Liver (tissue), 3 donors: ENCODE data around the gene YDJC.

Source experiments
- ATF3 ChIP-seq: IDR thresholded peaks from 2 replicates; pipeline ENCODE4 v1.6.1; 2016; ENCODE audit warnings: antibody characterized with exemption
- CTCF ChIP-seq: fragments of 150-350 bp; IDR thresholded peaks from 2 replicates; pipeline ENCODE4 v1.5.1; 2017; ENCODE audit warnings: improper control_type of control experiment, low read depth, low read length; ENCODE audit not compliant: missing input control
- FOXA1 ChIP-seq: IDR thresholded peaks from 2 replicates; pipeline ENCODE4 v1.6.1; 2016; ENCODE audit warnings: antibody characterized with exemption
- FOXA2 ChIP-seq: IDR thresholded peaks from 2 replicates; pipeline ENCODE4 v1.6.1; 2016; ENCODE audit warnings: antibody characterized with exemption
- HNF4A ChIP-seq, 2 donors: conservative IDR thresholded peaks; 2 replicates each; pipeline ENCODE4 v1.6.1; 2016; ENCODE audit warnings: antibody characterized with exemption in 2 of 2, mild to moderate bottlenecking in 2 of 2
- MAX ChIP-seq: IDR thresholded peaks from 2 replicates; pipeline ENCODE4 v1.6.1; 2016; ENCODE audit warnings: antibody characterized with exemption
- RAD21 ChIP-seq, 2 donors: IDR thresholded peaks; 2 replicates each; pipeline ENCODE4 v1.6.1; 2016; ENCODE audit warnings: antibody characterized with exemption in 2 of 2, mild to moderate bottlenecking in 2 of 2
- RXRA ChIP-seq, 2 donors: IDR thresholded peaks; 2 replicates each; pipeline ENCODE4 v1.6.1; 2017 to 2018; ENCODE audit warnings: antibody characterized with exemption in 2 of 2, mild to moderate bottlenecking in 1 of 2
- SP1 ChIP-seq: IDR thresholded peaks from 2 replicates; pipeline ENCODE4 v1.6.1; 2018; ENCODE audit warnings: antibody characterized with exemption, mild to moderate bottlenecking
- TAF1 ChIP-seq: conservative IDR thresholded peaks from 2 replicates; pipeline ENCODE4 v1.6.1; 2016; ENCODE audit warnings: antibody characterized with exemption, mild to moderate bottlenecking
- YY1 ChIP-seq: IDR thresholded peaks from 2 replicates; pipeline ENCODE4 v1.6.1; 2016; ENCODE audit warnings: antibody characterized with exemption, mild to moderate bottlenecking
- TF ChIP-seq, protein P1 (sequence below): IDR thresholded peaks from 2 replicates; pipeline ENCODE4 v1.6.1; 2016; ENCODE audit warnings: antibody characterized with exemption, mild to moderate bottlenecking
- TF ChIP-seq, protein P2 (sequence below): IDR thresholded peaks from 2 replicates; pipeline ENCODE4 v1.6.1; 2016; ENCODE audit warnings: antibody characterized with exemption
- donor health status: healthy.
- donor health status: healthy.

- TF ChIP-seq FOXA1 (no peak), RAD21 (IDR thresholded peaks at IDR 0.05) (peak; percentile 49 to 61), CTCF (peak; percentile 40), MAX (no peak), YY1 (no peak), HNF4A (conservative IDR thresholded peaks at IDR 0.05) (no peak), ATF3 (no peak), TAF1 (no peak), FOXA2 (no peak), SP1 (no peak), RXRA (IDR thresholded peaks at IDR 0.05) (peak; percentile 55 to 71)
- TF ChIP-seq, protein P1, sequence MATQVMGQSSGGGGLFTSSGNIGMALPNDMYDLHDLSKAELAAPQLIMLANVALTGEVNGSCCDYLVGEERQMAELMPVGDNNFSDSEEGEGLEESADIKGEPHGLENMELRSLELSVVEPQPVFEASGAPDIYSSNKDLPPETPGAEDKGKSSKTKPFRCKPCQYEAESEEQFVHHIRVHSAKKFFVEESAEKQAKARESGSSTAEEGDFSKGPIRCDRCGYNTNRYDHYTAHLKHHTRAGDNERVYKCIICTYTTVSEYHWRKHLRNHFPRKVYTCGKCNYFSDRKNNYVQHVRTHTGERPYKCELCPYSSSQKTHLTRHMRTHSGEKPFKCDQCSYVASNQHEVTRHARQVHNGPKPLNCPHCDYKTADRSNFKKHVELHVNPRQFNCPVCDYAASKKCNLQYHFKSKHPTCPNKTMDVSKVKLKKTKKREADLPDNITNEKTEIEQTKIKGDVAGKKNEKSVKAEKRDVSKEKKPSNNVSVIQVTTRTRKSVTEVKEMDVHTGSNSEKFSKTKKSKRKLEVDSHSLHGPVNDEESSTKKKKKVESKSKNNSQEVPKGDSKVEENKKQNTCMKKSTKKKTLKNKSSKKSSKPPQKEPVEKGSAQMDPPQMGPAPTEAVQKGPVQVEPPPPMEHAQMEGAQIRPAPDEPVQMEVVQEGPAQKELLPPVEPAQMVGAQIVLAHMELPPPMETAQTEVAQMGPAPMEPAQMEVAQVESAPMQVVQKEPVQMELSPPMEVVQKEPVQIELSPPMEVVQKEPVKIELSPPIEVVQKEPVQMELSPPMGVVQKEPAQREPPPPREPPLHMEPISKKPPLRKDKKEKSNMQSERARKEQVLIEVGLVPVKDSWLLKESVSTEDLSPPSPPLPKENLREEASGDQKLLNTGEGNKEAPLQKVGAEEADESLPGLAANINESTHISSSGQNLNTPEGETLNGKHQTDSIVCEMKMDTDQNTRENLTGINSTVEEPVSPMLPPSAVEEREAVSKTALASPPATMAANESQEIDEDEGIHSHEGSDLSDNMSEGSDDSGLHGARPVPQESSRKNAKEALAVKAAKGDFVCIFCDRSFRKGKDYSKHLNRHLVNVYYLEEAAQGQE = no peak
- TF ChIP-seq, protein P2, sequence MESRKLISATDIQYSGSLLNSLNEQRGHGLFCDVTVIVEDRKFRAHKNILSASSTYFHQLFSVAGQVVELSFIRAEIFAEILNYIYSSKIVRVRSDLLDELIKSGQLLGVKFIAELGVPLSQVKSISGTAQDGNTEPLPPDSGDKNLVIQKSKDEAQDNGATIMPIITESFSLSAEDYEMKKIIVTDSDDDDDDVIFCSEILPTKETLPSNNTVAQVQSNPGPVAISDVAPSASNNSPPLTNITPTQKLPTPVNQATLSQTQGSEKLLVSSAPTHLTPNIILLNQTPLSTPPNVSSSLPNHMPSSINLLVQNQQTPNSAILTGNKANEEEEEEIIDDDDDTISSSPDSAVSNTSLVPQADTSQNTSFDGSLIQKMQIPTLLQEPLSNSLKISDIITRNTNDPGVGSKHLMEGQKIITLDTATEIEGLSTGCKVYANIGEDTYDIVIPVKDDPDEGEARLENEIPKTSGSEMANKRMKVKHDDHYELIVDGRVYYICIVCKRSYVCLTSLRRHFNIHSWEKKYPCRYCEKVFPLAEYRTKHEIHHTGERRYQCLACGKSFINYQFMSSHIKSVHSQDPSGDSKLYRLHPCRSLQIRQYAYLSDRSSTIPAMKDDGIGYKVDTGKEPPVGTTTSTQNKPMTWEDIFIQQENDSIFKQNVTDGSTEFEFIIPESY = no peak
Measured at GRCh38 chr22:21642584-21643448, 13.0 kb upstream of the YDJC start.
